ENCODE results near the gene FABP1. TPM values are rescaled to one million over a fixed set of nuclear protein-coding genes. Genes with fewer than 3 reads are reported as not detected.

FABP1 gene
- total and polyA plus RNA-seq, 2 of the 8 experiments (the other 6 are each of a cell fraction or from before 2014, with no cell fraction given), result 0.09 TPM; not detected in 1

DNA sequence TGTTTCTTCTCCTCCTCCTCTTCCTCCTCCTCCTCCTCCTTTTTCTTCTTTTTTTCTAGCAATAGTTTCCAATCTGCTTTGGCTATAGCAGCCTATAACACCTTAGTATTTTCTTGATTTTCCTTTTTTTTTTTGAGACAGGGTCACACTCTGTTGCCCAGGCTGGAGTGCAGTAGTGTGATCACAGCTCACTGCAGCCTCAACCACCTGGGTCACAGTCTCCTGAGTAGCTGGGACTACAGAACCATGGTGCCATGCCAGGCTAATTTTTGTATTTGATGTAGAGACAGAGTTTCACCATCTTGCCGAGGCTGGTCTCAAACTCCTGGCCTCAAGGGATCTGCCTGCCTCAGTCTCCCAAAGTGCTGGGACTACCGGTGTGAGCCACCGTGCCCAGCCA is 31.6 kb upstream of the FABP1 start:
- DNase-seq (ENCODE audit: low read depth in 1 of 2, low spot score in 2 of 2), result no peak
- Histone ChIP-seq H2BK5ac (ENCODE audit: low read depth, low read length) (no peak overlapping the region), H3K9me3 (ENCODE audit: insufficient read depth in 2 of 2, low read depth in 1 of 2, low read length in 1 of 2) (no peaks in the 10 kb centered on the region), H3K4me3 (ENCODE audit: extremely low read depth in 1 of 4, insufficient read depth in 2 of 4, low read depth in 3 of 4, low read length in 4 of 4) (no peak overlapping the region), H2BK120ac (replicated peaks; ENCODE audit: low read depth, low read length) (no peak overlapping the region), H2BK12ac (ENCODE audit: low read depth, low read length) (no peak overlapping the region), H4K5ac (ENCODE audit: insufficient read length, low read depth, low read length) (no peak overlapping the region), H3K27ac (ENCODE audit: low read depth, low read length) (no peak overlapping the region), H3K4ac (replicated peaks; ENCODE audit: insufficient read length, low read depth, low read length) (no peak overlapping the region), H3K56ac (replicated peaks; ENCODE audit: insufficient read length, low read depth, low read length) (no peak overlapping the region), H3K36me3 (ENCODE audit: control insufficient read depth in 2 of 4, insufficient read depth in 4 of 4, low read length in 3 of 4) (no peaks in the 10 kb centered on the region), H3K14ac (ENCODE audit: insufficient read length) (no peak overlapping the region), H3K27me3 (replicated peaks in 1 of 4; ENCODE audit: control insufficient read depth in 3 of 4, extremely low read depth in 1 of 4, insufficient read depth in 3 of 4, low read length in 3 of 4) (no peaks in the 10 kb centered on the region), H3K9ac (replicated peaks in 1 of 4; ENCODE audit: extremely low read depth in 1 of 4, low read depth in 3 of 4, low read length in 3 of 4) (no peak overlapping the region), H3K4me1 (replicated peaks in 1 of 4; ENCODE audit: control insufficient read depth in 3 of 4, insufficient read depth in 4 of 4, low read length in 3 of 4) (peaks cover 0 to 6% (median 0%) of the 10 kb centered on the region in 4 experiments; a peak in 2 of 7 replicates), H2AFZ (ENCODE audit: low read length) (no peak overlapping the region), H3K23me2 (ENCODE audit: low read depth, low read length) (no peaks in the 10 kb centered on the region; the same call in 1 of the 2 replicates), H3K18ac (ENCODE audit: extremely low read depth, low read length) (no peak overlapping the region), H2BK20ac (ENCODE audit: low read length) (no peak overlapping the region), H3K23ac (ENCODE audit: insufficient read length) (no peak overlapping the region), H2BK15ac (ENCODE audit: low read length) (no peak overlapping the region), H3K79me1 (ENCODE audit: low read depth, low read length) (no peaks in the 10 kb centered on the region), H4K20me1 (replicated peaks in 1 of 2; ENCODE audit: control insufficient read depth in 1 of 2, insufficient read depth in 2 of 2, low read length in 2 of 2) (no peaks in the 10 kb centered on the region), H4K8ac (ENCODE audit: extremely low read depth, insufficient read depth, low read length) (no peak overlapping the region), H3K4me2 (ENCODE audit: insufficient read depth in 1 of 2, low read depth in 2 of 2, low read length in 2 of 2) (no peak overlapping the region), H3K79me2 (ENCODE audit: control insufficient read depth in 1 of 2, insufficient read depth in 2 of 2, low read length in 2 of 2) (no peaks in the 10 kb centered on the region), H2AK5ac (ENCODE audit: low read depth, low read length) (no peak overlapping the region), H4K91ac (replicated peaks; ENCODE audit: insufficient read length, low read length) (no peak overlapping the region)
- TF ChIP-seq RFX5 (IDR thresholded peaks at IDR 0.05; ENCODE audit: borderline replicate concordance, low read depth, low read length) (no peak), RXRA (IDR thresholded peaks at IDR 0.05; ENCODE audit: insufficient read depth, low read depth, low read length) (no peak), BACH1 (IDR thresholded peaks at IDR 0.05; ENCODE audit: low read length) (no peak), SP1 (IDR thresholded peaks at IDR 0.05; ENCODE audit: low read depth, low read length) (no peak), TBP (IDR thresholded peaks at IDR 0.05; ENCODE audit: low read depth, low read length) (no peak), SIN3A (conservative IDR thresholded peaks at IDR 0.05 in 1 of 2, IDR thresholded peaks at IDR 0.05 in 1 of 2; ENCODE audit: low read depth in 1 of 2, low read length in 2 of 2) (no peak), JUN (IDR thresholded peaks at IDR 0.05; ENCODE audit: low read depth, low read length) (no peak), KDM4A (IDR thresholded peaks at IDR 0.05; ENCODE audit: low read depth, low read length, severe bottlenecking) (no peak), CBX5 (IDR thresholded peaks at IDR 0.05; ENCODE audit: low read depth, low read length) (no peak), NRF1 (IDR thresholded peaks at IDR 0.05; ENCODE audit: low read depth, low read length) (no peak)
- TF ChIP-seq, protein P1, sequence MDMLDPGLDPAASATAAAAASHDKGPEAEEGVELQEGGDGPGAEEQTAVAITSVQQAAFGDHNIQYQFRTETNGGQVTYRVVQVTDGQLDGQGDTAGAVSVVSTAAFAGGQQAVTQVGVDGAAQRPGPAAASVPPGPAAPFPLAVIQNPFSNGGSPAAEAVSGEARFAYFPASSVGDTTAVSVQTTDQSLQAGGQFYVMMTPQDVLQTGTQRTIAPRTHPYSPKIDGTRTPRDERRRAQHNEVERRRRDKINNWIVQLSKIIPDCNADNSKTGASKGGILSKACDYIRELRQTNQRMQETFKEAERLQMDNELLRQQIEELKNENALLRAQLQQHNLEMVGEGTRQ (IDR thresholded peaks at IDR 0.05; ENCODE audit: low read length), result no peak
- WGBS, 2 experiments (ENCODE audit: extremely low coverage in 1 of 2, insufficient coverage in 1 of 2, insufficient read length in 1 of 2, insufficient replicate concordance in 2 of 2, low coverage in 1 of 2, low lambda C conversion rate in 2 of 2, missing lambda C conversion rate in 1 of 2), result 97% methylated on average over 3 of the region's 3 CpGs; no CpG with 5 or more reads in 1 of the 2 experiments
- FAIRE-seq, result no peak
- ChIA-PET CTCF (ENCODE audit: partially characterized antibody) (interaction anchor here (1.0 to 7.5 kb wide), 15 partner anchors 9 to 297 kb away, joined by 3 to 134 read pairs (median 5); partner anchors contain the start of gene SMYD1), POLR2A (ENCODE audit: partially characterized antibody) (interaction anchor here (1.3 to 2.0 kb wide), 2 partner anchors 10 to 105 kb away, joined by 3 to 6 read pairs; partner anchors contain the start of genes KRCC1 and THNSL2)

Data from H1 (cell line).